Mammary epithelial cell (primary cell): ENCODE measurements around the gene SLC12A8.

Experiments
- EZH2 ChIP-seq: IDR thresholded peaks from 2 replicates; pipeline ENCODE4 v1.6.1; 2012; ENCODE audit warnings: low read length, inconsistent platforms, borderline replicate concordance
- TF ChIP-seq, protein P1 (sequence below), 2 donors: IDR thresholded peaks in 1 of 2; conservative IDR thresholded peaks in 1 of 2; 2 replicates each; pipeline ENCODE4 v1.5.1; 2011 to 2012; ENCODE audit warnings: inconsistent platforms in 2 of 2, low read length in 2 of 2, mild to moderate bottlenecking in 2 of 2, control low read depth in 1 of 2, low read depth in 1 of 2; ENCODE audit not compliant: insufficient read depth in 1 of 2; ENCODE audit errors: extremely low read depth in 1 of 2

DNA sequence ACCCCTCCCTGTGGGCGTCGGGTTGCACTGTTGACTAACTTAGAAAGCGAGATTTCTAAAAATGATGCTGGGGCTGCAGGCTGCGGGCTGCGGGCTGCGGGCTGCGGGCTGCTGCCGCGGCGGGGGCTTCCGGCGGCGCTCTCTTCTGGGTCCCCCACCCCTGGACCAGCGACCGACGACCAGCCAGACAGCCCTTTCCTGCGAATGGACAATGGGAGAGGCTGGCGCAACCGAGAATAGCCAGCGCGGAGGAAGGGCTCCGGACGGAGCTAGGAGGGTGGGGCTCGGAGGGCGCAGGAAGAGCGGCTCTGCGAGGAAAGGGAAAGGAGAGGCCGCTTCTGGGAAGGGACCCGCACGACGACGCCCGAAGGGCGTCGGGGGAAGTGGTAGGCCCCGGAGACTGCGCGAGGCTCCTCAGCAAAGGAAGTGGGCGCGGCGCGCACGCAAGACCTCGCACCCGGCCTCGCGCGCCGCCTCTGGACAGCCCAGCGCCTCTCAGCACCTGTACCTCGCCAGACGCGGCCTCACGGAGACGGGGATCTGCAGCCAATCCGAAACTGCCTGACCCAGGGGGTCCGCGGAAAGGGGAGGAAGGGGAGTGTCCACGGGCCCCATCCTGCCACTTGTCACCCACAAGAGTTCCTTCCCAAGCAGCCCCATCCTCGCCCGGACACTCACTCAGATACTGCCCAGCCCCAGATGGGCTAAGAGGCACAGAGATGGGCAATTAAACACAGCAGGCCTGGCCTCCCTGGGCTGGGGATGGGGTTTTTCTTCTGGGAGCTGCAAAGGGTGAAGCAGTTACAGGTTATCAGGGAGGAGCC lies 70.7 kb downstream of the SLC12A8 start:
- TF ChIP-seq, protein P1, sequence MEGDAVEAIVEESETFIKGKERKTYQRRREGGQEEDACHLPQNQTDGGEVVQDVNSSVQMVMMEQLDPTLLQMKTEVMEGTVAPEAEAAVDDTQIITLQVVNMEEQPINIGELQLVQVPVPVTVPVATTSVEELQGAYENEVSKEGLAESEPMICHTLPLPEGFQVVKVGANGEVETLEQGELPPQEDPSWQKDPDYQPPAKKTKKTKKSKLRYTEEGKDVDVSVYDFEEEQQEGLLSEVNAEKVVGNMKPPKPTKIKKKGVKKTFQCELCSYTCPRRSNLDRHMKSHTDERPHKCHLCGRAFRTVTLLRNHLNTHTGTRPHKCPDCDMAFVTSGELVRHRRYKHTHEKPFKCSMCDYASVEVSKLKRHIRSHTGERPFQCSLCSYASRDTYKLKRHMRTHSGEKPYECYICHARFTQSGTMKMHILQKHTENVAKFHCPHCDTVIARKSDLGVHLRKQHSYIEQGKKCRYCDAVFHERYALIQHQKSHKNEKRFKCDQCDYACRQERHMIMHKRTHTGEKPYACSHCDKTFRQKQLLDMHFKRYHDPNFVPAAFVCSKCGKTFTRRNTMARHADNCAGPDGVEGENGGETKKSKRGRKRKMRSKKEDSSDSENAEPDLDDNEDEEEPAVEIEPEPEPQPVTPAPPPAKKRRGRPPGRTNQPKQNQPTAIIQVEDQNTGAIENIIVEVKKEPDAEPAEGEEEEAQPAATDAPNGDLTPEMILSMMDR (conservative IDR thresholded peaks at IDR 0.05 in 1 of 2, IDR thresholded peaks at IDR 0.05 in 1 of 2; ENCODE audit: extremely low read depth in 1 of 2, insufficient read depth in 1 of 2, low read depth in 1 of 2, low read length in 2 of 2): no peak
- no peak for TF ChIP-seq EZH2
